Left ventricle myocardium inferior (tissue), 1 donor: ENCODE measurements around the gene TMED8. TPM values are rescaled to one million over a fixed set of nuclear protein-coding genes. Genes with fewer than 3 reads are reported as not detected.
"Not testable (repeated sequence)": the region's sequence is repeated elsewhere in the genome, so short reads cannot be mapped to it uniquely, and the experiment has no call there.

Source experiments
- DNase-seq: peaks from one replicate; pipeline ENCODE4 v3.0.0-alpha.2; 2020
- H3K27ac ChIP-seq: fragments of 200-600 bp; replicated peaks from 2 replicates; pipeline ENCODE4 v1.8.0; 2021
- H3K27me3 ChIP-seq: fragments of 200-600 bp; 2 replicates; pipeline ENCODE4 v1.8.0; 2021; ENCODE audit warnings: low read depth
- H3K36me3 ChIP-seq: fragments of 200-600 bp; 2 replicates; pipeline ENCODE4 v1.8.0; 2021
- H3K4me1 ChIP-seq: fragments of 200-600 bp; 2 replicates; pipeline ENCODE4 v1.8.0; 2021
- H3K4me3 ChIP-seq: fragments of 200-600 bp; 2 replicates; pipeline ENCODE4 v1.8.0; 2021; ENCODE audit warnings: mild to moderate bottlenecking, moderate library complexity
- H3K9me3 ChIP-seq: fragments of 200-600 bp; replicated peaks from 2 replicates; pipeline ENCODE4 v1.8.0; 2021
- CTCF ChIP-seq: fragments of 200-600 bp; IDR thresholded peaks from 2 replicates; pipeline ENCODE4 v1.8.0; 2021; ENCODE audit warnings: antibody characterized with exemption, mild to moderate bottlenecking, borderline replicate concordance
- intact Hi-C: fragments of 100-400 bp; cut with micrococcal nuclease; formaldehyde crosslinking; loops from one replicate; pipeline ENCODE4 v1.11.0; 2022
- total RNA-seq: library from RNA; stranded (reverse); fragmentation: NEBNext Ultra II Directional; extraction: Animal tissue kit (Norgen Biotek cat#: 25700); gene quantifications from one replicate; pipeline ENCODE4 v1.2.1, GENCODE V29; 2021
- donor health status: DM: no; HTN: yes; CAD: no; lungs with severe emphysema.

Gene TMED8
- total RNA-seq, 1 donor from 2014 or later, result 5.4 TPM

GRCh38 chr14:77339407-77339806 lies 37.5 kb downstream of the TMED8 start:
- H3K4me3 ChIP-seq, result no peak overlapping the region
- H3K4me1 ChIP-seq, result no peaks in the 10 kb centered on the region
- TF ChIP-seq CTCF, result no peak
- no peaks in the 10 kb centered on the region for H3K9me3 ChIP-seq
- no peak overlapping the region for H3K27ac ChIP-seq
- no peak for DNase-seq
- peaks cover 31% of the 10 kb centered on the region for H3K36me3 ChIP-seq
- no peaks in the 10 kb centered on the region for H3K27me3 ChIP-seq
- intact Hi-C loops, result no loop called here

- H3K36me3 ChIP-seq, result peaks cover 28% of the 10 kb centered on the region
- intact Hi-C loops, result no loop called here
- DNase-seq, result no peak
Measured at GRCh38 chr14:77338302-77338701, 38.6 kb downstream of the TMED8 start.

GRCh38 chr14:77337880-77338279 lies 39.0 kb downstream of the TMED8 start:
- TF ChIP-seq CTCF, result no peak
- H3K4me3 ChIP-seq, result no peak overlapping the region
- no peaks in the 10 kb centered on the region for H3K4me1 ChIP-seq
- H3K27ac ChIP-seq, result no peak overlapping the region
- no peaks in the 10 kb centered on the region for H3K9me3 ChIP-seq
- intact Hi-C loops, result no loop called here
- DNase-seq, result no peak
- no peaks in the 10 kb centered on the region for H3K27me3 ChIP-seq
- peaks cover 24% of the 10 kb centered on the region for H3K36me3 ChIP-seq

More at GRCh38 chr14:77338302-77338701, 38.6 kb downstream of the TMED8 start:
- TF ChIP-seq CTCF, result no peak
- H3K9me3 ChIP-seq, result no peaks in the 10 kb centered on the region
- no peaks in the 10 kb centered on the region for H3K27me3 ChIP-seq
- no peaks in the 10 kb centered on the region for H3K4me1 ChIP-seq
- no peak overlapping the region for H3K27ac ChIP-seq
- no peak overlapping the region for H3K4me3 ChIP-seq

GRCh38 chr14:77337255-77337654 lies 39.6 kb downstream of the TMED8 start:
- H3K27me3 ChIP-seq, intact Hi-C loops, H3K27ac ChIP-seq, H3K4me3 ChIP-seq, H3K4me1 ChIP-seq, H3K9me3 ChIP-seq, DNase-seq: not testable (repeated sequence)
- peaks cover 20% of the 10 kb centered on the region for H3K36me3 ChIP-seq

GRCh38 chr14:77335576-77335975 lies 41.3 kb downstream of the TMED8 start:
- no peak overlapping the region for H3K4me3 ChIP-seq
- H3K4me1 ChIP-seq, result no peaks in the 10 kb centered on the region
- H3K27ac ChIP-seq, result no peak overlapping the region
- H3K36me3 ChIP-seq, result peaks cover 9% of the 10 kb centered on the region
- intact Hi-C loops, result no loop called here
- DNase-seq, result no peak
- H3K9me3 ChIP-seq, result no peaks in the 10 kb centered on the region
- no peak for TF ChIP-seq CTCF
- no peaks in the 10 kb centered on the region for H3K27me3 ChIP-seq

GRCh38 chr14:77329872-77330271 lies 47.0 kb downstream of the TMED8 start:
- H3K9me3 ChIP-seq, result no peaks in the 10 kb centered on the region
- no peak for TF ChIP-seq CTCF
- intact Hi-C loops, result no loop called here
- no peaks in the 10 kb centered on the region for H3K36me3 ChIP-seq
- no peak overlapping the region for H3K4me3 ChIP-seq
- no peaks in the 10 kb centered on the region for H3K27me3 ChIP-seq
- H3K4me1 ChIP-seq, result no peaks in the 10 kb centered on the region
- DNase-seq, result no peak
- no peak overlapping the region for H3K27ac ChIP-seq
